GM21529 (cell line): ENCODE data around the gene SREBF1.

Experiments
- ATAC-seq: cut with Tn5 transposase; IDR thresholded peaks from one replicate; pipeline ENCODE4 v1.9.1; 2021; ENCODE audit not compliant: unreplicated experiment

Gene SREBF1

GRCh38 chr17:17836818-17837379 lies at the start of gene SREBF1:
Gene SREBF1, minus strand, starts transcription at chr17:17836986. Its CDS starts 169 bp downstream, at chr17:17836817.
- peak; percentile 29 for ATAC-seq

GRCh38 chr17:17886226-17886625 lies 49.4 kb upstream of the SREBF1 start:
- ATAC-seq: no peak

- no peak for ATAC-seq
Observed at GRCh38 chr17:17884391-17885357, 47.9 kb upstream of the SREBF1 start.

GRCh38 chr17:17883801-17884200 lies 47.0 kb upstream of the SREBF1 start:
- no peak for ATAC-seq

GRCh38 chr17:17882082-17882581 lies 45.3 kb upstream of the SREBF1 start:
- ATAC-seq: no peak

GRCh38 chr17:17880577-17881196 lies 43.9 kb upstream of the SREBF1 start:
- ATAC-seq: no peak

GRCh38 chr17:17877529-17878358 lies 41.0 kb upstream of the SREBF1 start:
- no peak for ATAC-seq

GRCh38 chr17:17876959-17877528 lies 40.3 kb upstream of the SREBF1 start:
- ATAC-seq: no peak

GRCh38 chr17:17874478-17874877 lies 37.7 kb upstream of the SREBF1 start:
- ATAC-seq: no peak

- no peak for ATAC-seq
Observed at GRCh38 chr17:17873450-17873991, 36.7 kb upstream of the SREBF1 start.

GRCh38 chr17:17872547-17873345 lies 36.0 kb upstream of the SREBF1 start:
- ATAC-seq: no peak

- ATAC-seq: no peak
Observed at GRCh38 chr17:17871913-17872312, 35.1 kb upstream of the SREBF1 start.

- ATAC-seq: no peak
Observed at GRCh38 chr17:17870247-17870646, 33.5 kb upstream of the SREBF1 start.

- ATAC-seq: no peak
Observed at GRCh38 chr17:17868641-17869522, 32.1 kb upstream of the SREBF1 start.

- no peak for ATAC-seq
Observed at GRCh38 chr17:17866897-17867296, 30.1 kb upstream of the SREBF1 start.

GRCh38 chr17:17866425-17866824 lies 29.6 kb upstream of the SREBF1 start:
- ATAC-seq: no peak

- no peak for ATAC-seq
Observed at GRCh38 chr17:17865035-17865434, 28.2 kb upstream of the SREBF1 start.

GRCh38 chr17:17860766-17861107 lies 24.0 kb upstream of the SREBF1 start:
- ATAC-seq: no peak
